Lower lobe of right lung (tissue), 2 donors: ENCODE measurements around the gene AGER. TPM values are rescaled to one million over a fixed set of nuclear protein-coding genes. Genes with fewer than 3 reads are reported as not detected.
A peak's percentile ranks its signal among the peaks of the same experiment; 100 is the strongest.
"Not testable (repeated sequence)": the region's sequence is repeated elsewhere in the genome, so short reads cannot be mapped to it uniquely, and the experiment has no call there.

Source experiments
- ATAC-seq, 2 donors: fragments of 200-7000 bp; cut with Tn5 transposase; one replicate each; pipeline ENCODE4 v1.9.1; 2020 to 2022; ENCODE audit warnings: mild to moderate bottlenecking in 2 of 2, moderate library complexity in 2 of 2
- DNase-seq: peaks from one replicate; pipeline ENCODE4 v3.0.0-alpha.2; 2020
- H3K27ac ChIP-seq: fragments of 200-600 bp; one replicate; pipeline ENCODE4 v1.8.0; 2022
- H3K27me3 ChIP-seq: fragments of 200-600 bp; one replicate; pipeline ENCODE4 v1.8.0; 2022; ENCODE audit warnings: low read depth
- H3K36me3 ChIP-seq: fragments of 200-600 bp; one replicate; pipeline ENCODE4 v1.8.0; 2022; ENCODE audit warnings: mild to moderate bottlenecking
- H3K4me1 ChIP-seq: fragments of 200-600 bp; one replicate; pipeline ENCODE4 v1.8.0; 2022
- H3K4me3 ChIP-seq: fragments of 200-600 bp; one replicate; pipeline ENCODE4 v1.8.0; 2022; ENCODE audit warnings: mild to moderate bottlenecking
- H3K9me3 ChIP-seq: fragments of 200-600 bp; one replicate; pipeline ENCODE4 v1.8.0; 2022
- CTCF ChIP-seq: fragments of 200-600 bp; IDR thresholded peaks from one replicate; pipeline ENCODE4 v1.8.0; 2022; ENCODE audit warnings: antibody characterized with exemption, mild to moderate bottlenecking
- intact Hi-C: fragments of 100-400 bp; cut with DNase I; formaldehyde crosslinking; loops from one replicate; pipeline ENCODE4 v1.11.0; 2022
- total RNA-seq: library from RNA; stranded (reverse); fragmentation: NEBNext Ultra II Directional; extraction: Animal tissue kit (Norgen Biotek cat#: 25700); gene quantifications from one replicate; pipeline ENCODE4 v1.2.1, GENCODE V29; 2021
- donor health status: DM: no; HTN: yes; CAD: no; lungs with severe emphysema.

AGER gene
- total RNA-seq, 1 donor from 2014 or later, result 882 TPM

- peaks cover 55% of the 10 kb centered on the region for H3K4me1 ChIP-seq
- H3K4me3 ChIP-seq, result no peak overlapping the region
- peak overlapping the region; percentile 91 for H3K27ac ChIP-seq
- H3K36me3 ChIP-seq, result peaks cover 38% of the 10 kb centered on the region
- intact Hi-C loops, result no loop called here
- H3K27me3 ChIP-seq, result no peaks in the 10 kb centered on the region
- ATAC-seq (no peak), DNase-seq (no peak)
- H3K9me3 ChIP-seq, result no peaks in the 10 kb centered on the region
- TF ChIP-seq CTCF, result no peak
These were observed 3.1 kb upstream of the AGER start for GRCh38 chr6:32187009-32187709.

GRCh38 chr6:32186151-32186840 is 2.2 kb upstream of the AGER start:
- H3K4me1 ChIP-seq, result peaks cover 52% of the 10 kb centered on the region

GRCh38 chr6:32185681-32186131 is 1.7 kb upstream of the AGER start:
- ATAC-seq, result peak; percentile 75 to 79
- DNase-seq, result peak; percentile 86
- H3K9me3 ChIP-seq, H3K27me3 ChIP-seq, H3K4me3 ChIP-seq, intact Hi-C loops: not testable (repeated sequence)
- Histone ChIP-seq H3K27ac (peak overlapping the region; percentile 74), H3K4me1 (peaks cover 46% of the 10 kb centered on the region), H3K36me3 (peaks cover 47% of the 10 kb centered on the region)

More at GRCh38 chr6:32186151-32186840, 2.2 kb upstream of the AGER start:
- H3K4me3 ChIP-seq, H3K9me3 ChIP-seq, DNase-seq, intact Hi-C loops, ATAC-seq, H3K27me3 ChIP-seq: not testable (repeated sequence)
- H3K36me3 ChIP-seq, result peaks cover 41% of the 10 kb centered on the region
- peak overlapping the region; percentile 64 for H3K27ac ChIP-seq

GRCh38 chr6:32183483-32184083 is 470 bp downstream of the AGER start:
- Histone ChIP-seq H3K27me3 (no peaks in the 10 kb centered on the region), H3K27ac (peak overlapping the region; percentile 74), H3K4me1 (peaks cover 50% of the 10 kb centered on the region), H3K9me3 (no peaks in the 10 kb centered on the region), H3K4me3 (peak overlapping the region; percentile 36), H3K36me3 (peaks cover 60% of the 10 kb centered on the region)
- ATAC-seq (no peak), DNase-seq (no peak)
- no peak for TF ChIP-seq CTCF
- intact Hi-C loops, result no loop called here

- Histone ChIP-seq H3K36me3 (peaks cover 55% of the 10 kb centered on the region), H3K9me3 (no peaks in the 10 kb centered on the region), H3K27me3 (no peaks in the 10 kb centered on the region), H3K27ac (peak overlapping the region; percentile 74), H3K4me3 (peak overlapping the region; percentile 36), H3K4me1 (peaks cover 44% of the 10 kb centered on the region)
- TF ChIP-seq CTCF, result no peak
- intact Hi-C loops, result no loop called here
- DNase-seq (no peak), ATAC-seq (no peak)
These were observed 1.0 kb downstream of the AGER start for GRCh38 chr6:32183030-32183429.

- H3K27me3 ChIP-seq, result no peaks in the 10 kb centered on the region
- H3K4me3 ChIP-seq, result peak overlapping the region; percentile 36
- peaks cover 51% of the 10 kb centered on the region for H3K36me3 ChIP-seq
- ATAC-seq (no peak), DNase-seq (no peak)
- intact Hi-C loops, result no loop called here
- H3K4me1 ChIP-seq, result peaks cover 40% of the 10 kb centered on the region
- H3K27ac ChIP-seq, result peak overlapping the region; percentile 74
- no peak for TF ChIP-seq CTCF
- H3K9me3 ChIP-seq, result no peaks in the 10 kb centered on the region
These were observed 1.5 kb downstream of the AGER start for GRCh38 chr6:32182555-32182981.
